ENCODE measurements around the gene MORN5. TPM values are rescaled to one million over a fixed set of nuclear protein-coding genes. Genes with fewer than 3 reads are reported as not detected.

MORN5 gene
- total RNA-seq, 2 donors from 2014 or later: not detected

DNA sequence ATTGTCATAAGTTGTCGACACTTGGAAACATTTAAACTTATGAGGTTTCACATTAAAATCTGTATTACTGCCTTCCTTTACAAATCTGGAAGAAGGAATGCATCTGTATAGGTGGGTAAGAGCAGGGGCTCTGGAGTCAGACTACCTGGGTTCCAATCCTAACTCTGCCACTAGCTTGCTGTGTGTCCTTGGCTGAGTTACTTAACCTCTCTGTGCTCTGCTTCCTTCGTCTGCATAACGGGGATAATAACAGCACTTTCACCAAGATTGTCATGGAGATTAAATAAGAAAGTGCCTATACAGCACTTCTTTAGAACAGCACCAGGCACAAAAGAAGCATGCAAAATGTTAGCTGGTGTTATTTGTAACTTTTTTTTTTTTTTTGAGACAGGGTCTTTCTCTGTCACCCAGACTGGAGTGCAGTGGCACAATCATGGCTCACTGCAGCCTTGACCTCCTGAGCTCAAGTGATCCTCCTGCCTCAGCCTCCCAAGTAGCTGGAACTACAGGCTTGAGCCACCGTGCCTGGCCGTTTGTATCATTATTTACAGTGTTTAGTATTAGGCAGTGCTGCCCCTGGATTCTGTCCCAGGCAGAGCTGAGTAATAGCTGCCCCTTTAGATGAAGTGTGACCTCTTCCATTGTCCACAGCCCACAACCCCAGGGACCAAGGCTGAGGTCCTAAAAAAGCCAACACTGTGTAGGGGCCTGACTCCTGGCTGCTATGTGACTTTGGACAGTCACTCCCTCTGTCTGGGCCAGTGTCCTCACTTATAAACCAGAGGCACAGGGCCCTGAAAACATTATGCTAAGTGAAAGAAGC is 41.2 kb upstream of the MORN5 start:
- Histone ChIP-seq H3K9me3 (no peaks in the 10 kb centered on the region), H3K4me1 (ENCODE audit: control insufficient read depth in 1 of 2, low read depth in 2 of 2) (no peaks in the 10 kb centered on the region), H3K4me3 (no peak overlapping the region), H3K27me3 (replicated peaks; ENCODE audit: insufficient read depth) (no peaks in the 10 kb centered on the region), H3K36me3 (no peaks in the 10 kb centered on the region), H3K27ac (no peak overlapping the region)
- no peak for DNase-seq (ENCODE audit: low spot score)
- TF ChIP-seq, protein P1, sequence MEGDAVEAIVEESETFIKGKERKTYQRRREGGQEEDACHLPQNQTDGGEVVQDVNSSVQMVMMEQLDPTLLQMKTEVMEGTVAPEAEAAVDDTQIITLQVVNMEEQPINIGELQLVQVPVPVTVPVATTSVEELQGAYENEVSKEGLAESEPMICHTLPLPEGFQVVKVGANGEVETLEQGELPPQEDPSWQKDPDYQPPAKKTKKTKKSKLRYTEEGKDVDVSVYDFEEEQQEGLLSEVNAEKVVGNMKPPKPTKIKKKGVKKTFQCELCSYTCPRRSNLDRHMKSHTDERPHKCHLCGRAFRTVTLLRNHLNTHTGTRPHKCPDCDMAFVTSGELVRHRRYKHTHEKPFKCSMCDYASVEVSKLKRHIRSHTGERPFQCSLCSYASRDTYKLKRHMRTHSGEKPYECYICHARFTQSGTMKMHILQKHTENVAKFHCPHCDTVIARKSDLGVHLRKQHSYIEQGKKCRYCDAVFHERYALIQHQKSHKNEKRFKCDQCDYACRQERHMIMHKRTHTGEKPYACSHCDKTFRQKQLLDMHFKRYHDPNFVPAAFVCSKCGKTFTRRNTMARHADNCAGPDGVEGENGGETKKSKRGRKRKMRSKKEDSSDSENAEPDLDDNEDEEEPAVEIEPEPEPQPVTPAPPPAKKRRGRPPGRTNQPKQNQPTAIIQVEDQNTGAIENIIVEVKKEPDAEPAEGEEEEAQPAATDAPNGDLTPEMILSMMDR (IDR thresholded peaks at IDR 0.05): no peak
- ATAC-seq (ENCODE audit: insufficient number of reproducible peaks, low FRiP score, low read depth): no peak

DNA sequence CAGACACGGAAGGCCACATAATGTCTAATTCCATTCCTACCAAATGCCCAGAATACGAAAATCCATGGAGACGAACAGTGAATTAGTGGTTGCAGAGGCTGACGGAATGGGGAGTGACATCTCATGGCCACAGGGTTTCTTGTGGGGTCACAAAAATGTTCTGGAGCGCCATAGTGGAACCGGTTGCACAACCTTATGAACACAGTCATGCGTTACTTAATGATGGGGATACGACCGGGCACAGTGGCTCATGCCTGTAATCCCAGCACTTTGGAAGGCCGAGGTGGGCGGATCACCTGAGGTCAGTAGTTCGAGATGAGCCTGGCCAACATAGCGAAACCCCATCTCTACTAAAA is 40.6 kb upstream of the MORN5 start:
- ATAC-seq (ENCODE audit: insufficient number of reproducible peaks, low FRiP score, low read depth) (no peak), DNase-seq (ENCODE audit: low spot score) (no peak)
- Histone ChIP-seq H3K4me1 (ENCODE audit: control insufficient read depth in 1 of 2, low read depth in 2 of 2) (no peaks in the 10 kb centered on the region), H3K4me3 (no peak overlapping the region), H3K27me3 (replicated peaks; ENCODE audit: insufficient read depth) (no peaks in the 10 kb centered on the region), H3K9me3 (no peaks in the 10 kb centered on the region), H3K27ac (no peak overlapping the region), H3K36me3 (no peaks in the 10 kb centered on the region)
- TF ChIP-seq, protein P1 (IDR thresholded peaks at IDR 0.05): no peak

DNA sequence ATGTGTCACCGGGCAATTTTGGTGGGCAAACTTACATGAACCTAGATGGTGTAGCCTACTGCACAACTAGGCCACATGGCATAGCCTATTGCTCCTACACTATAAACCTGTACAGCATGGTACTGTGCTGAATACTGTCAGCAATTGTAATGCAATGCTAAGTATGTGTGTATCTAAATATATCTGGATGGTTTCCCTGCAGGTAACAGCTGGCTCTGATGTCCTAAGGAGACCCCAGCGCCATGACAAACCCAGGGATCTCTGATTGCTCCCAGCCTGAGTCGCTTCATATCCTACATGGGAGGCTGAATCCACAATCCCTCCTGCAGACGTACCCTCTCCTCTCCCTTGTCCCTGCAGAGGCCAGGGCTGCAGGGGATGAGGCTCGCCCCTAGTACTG is 40.0 kb upstream of the MORN5 start:
- no peak for ATAC-seq (ENCODE audit: insufficient number of reproducible peaks, low FRiP score, low read depth)

DNA sequence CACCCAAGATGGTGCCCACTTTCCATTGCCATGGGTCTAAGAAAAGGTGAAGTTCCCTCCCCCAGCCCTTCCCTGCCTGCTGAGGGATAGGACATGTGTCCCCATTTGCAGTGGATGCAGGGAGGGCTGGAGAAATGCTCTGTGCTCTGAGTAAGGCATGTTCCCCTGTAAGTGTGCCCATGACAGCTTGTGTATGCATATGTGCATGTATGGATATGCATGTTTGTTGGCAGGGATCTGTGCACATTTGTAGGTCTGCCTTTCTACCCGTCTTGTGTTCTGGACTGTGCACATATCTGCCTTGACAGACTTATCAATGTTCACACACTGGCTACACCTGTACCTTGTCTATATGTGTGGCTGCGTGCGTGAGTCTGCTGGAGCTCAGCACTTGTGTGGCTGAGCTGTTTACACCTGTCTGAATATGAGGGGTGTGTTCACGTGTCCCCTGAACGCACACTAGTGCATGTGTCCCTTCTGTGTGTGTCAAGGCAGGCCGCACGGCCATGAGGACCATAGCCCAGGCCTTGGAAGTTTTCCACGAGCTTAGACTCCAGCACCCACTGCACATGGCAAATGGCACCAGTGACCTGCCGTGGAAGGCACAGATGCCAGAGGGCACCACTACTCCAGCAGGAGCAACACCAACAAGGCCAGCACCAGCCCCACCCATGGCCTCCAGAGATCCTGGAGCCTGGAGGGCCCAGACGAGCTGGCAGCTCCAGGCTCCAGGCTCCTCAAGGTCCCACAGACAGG is 39.2 kb upstream of the MORN5 start:
- no peak for DNase-seq (ENCODE audit: low spot score)
- H3K36me3 ChIP-seq: no peaks in the 10 kb centered on the region

More for the DNA sequence above, 40.0 kb upstream of the MORN5 start:
- no peak for DNase-seq (ENCODE audit: low spot score)
- no peak overlapping the region for H3K27ac ChIP-seq
- H3K36me3 ChIP-seq: no peaks in the 10 kb centered on the region
- no peaks in the 10 kb centered on the region for H3K9me3 ChIP-seq
- no peak overlapping the region for H3K4me3 ChIP-seq
- H3K27me3 ChIP-seq (replicated peaks; ENCODE audit: insufficient read depth): no peaks in the 10 kb centered on the region
- H3K4me1 ChIP-seq (ENCODE audit: control insufficient read depth in 1 of 2, low read depth in 2 of 2): no peaks in the 10 kb centered on the region
- TF ChIP-seq, protein P1 (IDR thresholded peaks at IDR 0.05): no peak

DNA sequence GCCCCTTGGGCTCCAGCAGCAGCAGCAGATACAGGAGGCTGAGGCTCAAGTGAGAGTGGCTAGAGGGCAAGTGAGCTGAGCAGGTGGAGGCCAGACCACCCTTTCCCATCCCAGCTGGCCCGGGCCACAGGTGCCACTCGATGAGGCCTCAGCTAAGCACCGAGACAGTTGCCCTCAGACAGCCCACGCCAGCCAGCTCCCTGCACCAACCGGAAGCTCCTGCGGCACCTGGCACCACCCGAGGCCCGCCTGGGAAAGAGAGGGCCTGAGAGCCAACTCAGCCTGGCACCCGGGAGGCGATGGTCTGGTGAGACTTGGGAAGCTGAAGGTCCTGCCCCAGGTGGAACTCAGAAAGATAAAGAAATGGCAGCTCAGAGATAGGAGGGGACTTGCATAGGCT is 38.3 kb upstream of the MORN5 start:
- Histone ChIP-seq H3K9me3 (no peaks in the 10 kb centered on the region), H3K27ac (no peak overlapping the region), H3K27me3 (replicated peaks; ENCODE audit: insufficient read depth) (no peaks in the 10 kb centered on the region), H3K4me1 (ENCODE audit: control insufficient read depth in 1 of 2, low read depth in 2 of 2) (peaks cover 0 to 12% of the 10 kb centered on the region in 2 donors), H3K4me3 (no peak overlapping the region), H3K36me3 (no peaks in the 10 kb centered on the region)
- ATAC-seq (ENCODE audit: insufficient number of reproducible peaks, low FRiP score, low read depth): no peak
- no peak for DNase-seq (ENCODE audit: low spot score)
- TF ChIP-seq, protein P1 (IDR thresholded peaks at IDR 0.05): no peak

More for the DNA sequence above, 39.2 kb upstream of the MORN5 start:
- no peak overlapping the region for H3K4me3 ChIP-seq
- TF ChIP-seq, protein P1 (IDR thresholded peaks at IDR 0.05): no peak
- no peak overlapping the region for H3K27ac ChIP-seq
- peaks cover 0 to 3% of the 10 kb centered on the region in 2 donors for H3K4me1 ChIP-seq (ENCODE audit: control insufficient read depth in 1 of 2, low read depth in 2 of 2)
- no peaks in the 10 kb centered on the region for H3K27me3 ChIP-seq (replicated peaks; ENCODE audit: insufficient read depth)
- no peaks in the 10 kb centered on the region for H3K9me3 ChIP-seq
- no peak for ATAC-seq (ENCODE audit: insufficient number of reproducible peaks, low FRiP score, low read depth)

Measured in thoracic aorta (tissue), 2 donors.